GM19468 (cell line): ENCODE measurements around the gene ATF7IP2.
A peak's percentile ranks its signal among the peaks of the same experiment; 100 is the strongest.
"Not testable (repeated sequence)": the region's sequence is repeated elsewhere in the genome, so short reads cannot be mapped to it uniquely, and the experiment has no call there.

Experiments
- ATAC-seq: cut with Tn5 transposase; IDR thresholded peaks from one replicate; pipeline ENCODE4 v1.9.1; 2021; ENCODE audit warnings: mild to moderate bottlenecking, moderate library complexity, moderate number of reproducible peaks; ENCODE audit not compliant: unreplicated experiment; ENCODE audit errors: extremely low read depth

Gene ATF7IP2, protein sequence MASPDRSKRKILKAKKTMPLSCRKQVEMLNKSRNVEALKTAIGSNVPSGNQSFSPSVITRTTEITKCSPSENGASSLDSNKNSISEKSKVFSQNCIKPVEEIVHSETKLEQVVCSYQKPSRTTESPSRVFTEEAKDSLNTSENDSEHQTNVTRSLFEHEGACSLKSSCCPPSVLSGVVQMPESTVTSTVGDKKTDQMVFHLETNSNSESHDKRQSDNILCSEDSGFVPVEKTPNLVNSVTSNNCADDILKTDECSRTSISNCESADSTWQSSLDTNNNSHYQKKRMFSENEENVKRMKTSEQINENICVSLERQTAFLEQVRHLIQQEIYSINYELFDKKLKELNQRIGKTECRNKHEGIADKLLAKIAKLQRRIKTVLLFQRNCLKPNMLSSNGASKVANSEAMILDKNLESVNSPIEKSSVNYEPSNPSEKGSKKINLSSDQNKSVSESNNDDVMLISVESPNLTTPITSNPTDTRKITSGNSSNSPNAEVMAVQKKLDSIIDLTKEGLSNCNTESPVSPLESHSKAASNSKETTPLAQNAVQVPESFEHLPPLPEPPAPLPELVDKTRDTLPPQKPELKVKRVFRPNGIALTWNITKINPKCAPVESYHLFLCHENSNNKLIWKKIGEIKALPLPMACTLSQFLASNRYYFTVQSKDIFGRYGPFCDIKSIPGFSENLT

GRCh38 chr16:10385725-10386516, at the start of gene ATF7IP2:
TSS of gene ATF7IP2 (plus strand) at chr16:10386061. CDS start at chr16:10430621, 44,560 bp downstream.
- ATAC-seq, result peak; percentile 76

GRCh38 chr16:10338426-10338825, 47.4 kb upstream of the ATF7IP2 start:
- no peak for ATAC-seq

- ATAC-seq, result no peak
Measured at GRCh38 chr16:10339777-10340732, 45.8 kb upstream of the ATF7IP2 start.

DNA sequence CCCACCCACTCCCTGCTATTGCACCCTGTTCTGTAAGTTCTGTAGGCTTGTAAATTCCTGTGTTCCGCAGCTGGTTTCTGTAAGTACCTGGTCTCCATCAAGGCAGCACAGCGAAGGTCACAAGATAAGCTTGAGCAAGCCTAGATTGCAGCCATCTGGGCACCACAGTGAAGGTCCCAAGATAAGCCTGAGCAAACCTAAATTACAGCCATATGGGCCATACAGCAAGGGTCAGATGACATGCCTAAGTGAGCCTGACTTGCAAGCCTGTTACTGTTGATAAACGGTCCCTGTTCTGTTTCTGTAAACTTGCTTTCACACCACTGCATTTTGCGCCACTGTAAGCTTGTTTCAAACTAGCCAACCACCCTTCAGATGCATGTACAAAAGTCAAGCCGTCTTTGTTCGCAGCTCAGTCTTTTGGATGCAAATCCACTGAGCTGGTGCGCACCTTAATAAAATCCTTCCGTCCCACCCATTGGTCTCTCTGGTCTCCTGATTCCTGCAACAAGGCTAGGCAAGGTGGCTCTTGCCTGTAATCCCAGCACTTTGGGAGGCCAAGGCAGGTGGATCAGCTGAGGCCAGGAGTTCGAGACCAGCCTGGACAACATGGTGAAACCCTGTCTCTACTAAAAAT, 42.6 kb upstream of the ATF7IP2 start:
- no peak for ATAC-seq

DNA sequence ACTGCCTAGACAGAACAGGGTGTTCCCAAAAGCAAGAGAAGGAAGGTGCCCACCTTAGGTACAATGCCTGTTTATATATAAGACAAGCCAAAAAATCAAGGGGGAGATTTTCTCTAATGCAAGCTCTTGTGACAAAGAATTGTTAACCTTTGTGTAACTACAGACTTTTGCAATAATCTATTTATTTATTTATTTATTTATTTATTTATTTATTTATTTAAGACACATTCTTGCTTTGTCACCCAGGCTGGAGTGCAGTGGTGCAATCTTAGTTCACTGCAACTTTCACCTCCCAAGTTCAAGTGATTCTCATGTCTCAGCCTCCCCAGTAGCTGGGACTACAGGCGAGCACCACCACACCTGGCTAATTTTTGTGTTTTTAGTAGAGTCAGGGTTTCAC, 41.2 kb upstream of the ATF7IP2 start:
- ATAC-seq, result not testable (repeated sequence)

DNA sequence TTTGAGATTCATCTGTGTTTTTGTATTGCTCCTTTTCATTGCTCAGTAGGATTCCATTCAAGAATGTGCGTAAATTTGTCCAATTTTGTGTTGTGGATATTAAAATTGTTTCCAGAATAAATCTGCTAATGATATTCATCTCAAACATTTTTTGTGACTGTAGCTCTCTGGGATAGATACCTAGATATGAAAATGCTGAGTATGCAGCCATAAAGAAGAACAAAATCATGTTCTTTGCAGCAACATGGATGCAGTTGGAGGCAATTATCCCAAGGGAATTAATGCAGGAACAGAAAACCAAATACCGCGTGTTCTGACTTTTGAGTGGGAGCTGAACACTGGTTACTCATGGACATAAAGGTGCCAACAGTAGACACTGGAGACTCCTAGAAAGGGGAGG, 40.2 kb upstream of the ATF7IP2 start:
- no peak for ATAC-seq

DNA sequence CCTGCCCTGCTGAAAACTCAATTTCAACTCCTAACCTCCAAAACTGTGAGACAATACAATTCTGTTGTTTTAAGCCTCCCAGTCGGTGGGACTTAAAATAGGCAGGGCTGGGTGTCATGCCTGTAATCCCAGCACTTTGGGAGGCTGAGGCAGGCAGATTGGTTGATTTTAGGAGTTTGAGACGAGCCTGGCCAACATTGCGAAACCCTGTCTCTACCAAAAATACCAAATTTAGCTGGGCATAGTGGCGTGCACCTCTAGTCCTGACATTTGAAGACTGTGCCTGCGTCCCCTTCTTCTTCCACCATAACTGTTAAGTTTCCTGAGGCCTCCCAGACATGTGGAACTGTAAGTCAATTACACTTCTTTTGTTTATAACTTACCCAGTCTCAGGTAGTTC, 36.0 kb upstream of the ATF7IP2 start:
- no peak for ATAC-seq

DNA sequence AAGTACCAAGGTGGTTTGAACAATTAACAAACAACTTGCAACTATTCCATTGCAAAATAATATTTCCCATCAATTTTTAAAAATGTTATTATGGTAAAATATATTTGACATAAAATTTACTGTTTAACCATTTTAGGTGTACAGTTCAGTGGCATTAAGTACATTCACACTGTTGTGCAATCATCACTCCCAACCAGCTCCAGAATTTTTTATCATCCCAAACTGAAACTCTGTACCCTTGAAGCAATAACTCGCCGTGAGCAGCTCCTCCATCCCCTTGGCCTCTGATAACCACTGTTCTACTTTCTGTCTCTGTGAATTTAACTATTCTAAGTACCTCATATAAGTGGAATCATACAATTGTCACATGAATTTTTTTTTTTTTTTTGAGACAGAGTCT, 33.6 kb upstream of the ATF7IP2 start:
- no peak for ATAC-seq

- ATAC-seq, result no peak
Measured at GRCh38 chr16:10355589-10355988, 30.3 kb upstream of the ATF7IP2 start.

DNA sequence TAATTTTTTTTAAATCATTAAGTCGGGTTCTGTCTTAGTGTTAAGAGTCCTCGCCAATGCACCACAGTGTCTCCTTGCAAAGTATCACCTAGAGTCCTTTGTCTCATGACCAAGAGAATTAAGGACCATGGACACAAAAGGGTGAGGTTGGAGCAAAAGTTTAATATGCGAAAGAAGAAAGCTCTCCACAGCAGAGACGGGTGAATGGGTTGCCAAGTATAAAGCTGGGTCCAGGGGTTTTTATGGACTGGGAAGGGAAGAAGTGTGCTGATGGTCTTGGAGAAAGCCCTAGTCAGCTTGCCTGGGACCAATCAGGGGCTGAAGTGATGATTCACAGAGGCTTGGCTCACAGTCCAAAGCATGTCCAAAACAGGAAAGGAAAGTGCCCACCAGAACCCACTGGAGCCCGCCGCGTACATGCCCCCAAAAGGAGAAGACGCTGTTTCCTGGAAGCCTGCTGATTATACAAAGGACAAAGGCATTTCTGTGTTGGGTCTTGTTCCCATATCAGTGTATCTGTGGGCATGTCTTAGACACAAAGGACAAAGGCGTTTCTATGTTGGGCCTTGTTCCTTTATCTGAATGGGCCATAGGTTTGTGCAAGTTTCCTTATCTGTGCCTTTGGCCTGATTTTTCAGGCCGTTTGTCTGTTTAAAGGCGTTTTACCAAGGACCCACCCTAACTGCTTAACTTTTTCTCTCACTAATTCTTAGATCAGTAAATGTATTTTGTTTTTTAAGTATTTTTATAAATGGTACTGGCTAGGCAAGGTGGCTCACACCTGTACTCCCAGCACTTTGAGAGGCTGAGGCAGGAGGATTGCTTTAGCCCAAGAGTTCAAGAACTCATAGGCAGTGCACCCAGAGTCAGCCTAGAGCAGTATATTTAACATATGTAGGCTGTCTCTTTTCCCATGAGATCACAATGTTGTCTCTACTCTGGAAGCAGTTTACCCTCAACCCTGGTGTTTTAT, 28.7 kb upstream of the ATF7IP2 start:
- no peak for ATAC-seq

GRCh38 chr16:10361747-10362076, 24.1 kb upstream of the ATF7IP2 start:
- ATAC-seq, result not testable (repeated sequence)

DNA sequence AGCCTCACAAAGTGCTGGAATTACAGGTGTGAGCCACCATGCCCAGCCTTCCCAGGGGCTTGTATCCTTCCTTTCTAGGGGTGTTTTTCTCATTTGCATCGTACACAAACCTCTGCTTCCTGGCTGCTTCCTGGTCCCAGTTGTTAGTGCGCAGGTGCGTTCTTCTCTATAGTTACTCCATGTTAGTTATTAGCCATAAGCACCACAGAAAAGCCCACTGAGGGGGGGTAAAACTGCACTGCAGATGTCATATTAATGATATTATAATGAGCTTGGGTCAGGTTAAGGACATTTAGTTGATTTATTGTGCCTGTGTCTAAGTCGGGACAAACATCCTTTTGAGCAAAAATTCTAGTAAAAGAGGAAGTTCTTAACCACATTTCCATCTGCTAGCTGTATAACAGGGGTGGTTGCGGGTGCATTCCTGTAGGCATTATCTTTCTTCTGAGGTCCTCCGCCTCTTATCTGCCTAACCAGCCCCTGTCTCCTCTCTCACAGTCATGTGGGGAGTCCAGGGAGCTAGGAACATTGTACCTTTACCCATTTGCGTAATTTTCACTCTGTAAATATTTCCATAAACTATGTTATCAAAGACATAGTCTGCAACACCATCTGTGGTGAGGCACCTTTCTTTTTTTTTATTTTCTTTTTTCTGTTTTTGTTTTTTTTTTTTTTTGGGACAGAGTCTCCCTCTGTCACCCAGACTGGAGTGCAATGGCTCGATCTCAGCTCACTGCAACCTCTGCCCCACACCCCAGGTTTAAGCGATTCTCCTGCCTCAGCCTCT, 23.6 kb upstream of the ATF7IP2 start:
- ATAC-seq, result no peak

GRCh38 chr16:10362864-10363197, 23.0 kb upstream of the ATF7IP2 start:
- not testable (repeated sequence) for ATAC-seq

GRCh38 chr16:10366619-10367018, 19.2 kb upstream of the ATF7IP2 start:
- not testable (repeated sequence) for ATAC-seq

DNA sequence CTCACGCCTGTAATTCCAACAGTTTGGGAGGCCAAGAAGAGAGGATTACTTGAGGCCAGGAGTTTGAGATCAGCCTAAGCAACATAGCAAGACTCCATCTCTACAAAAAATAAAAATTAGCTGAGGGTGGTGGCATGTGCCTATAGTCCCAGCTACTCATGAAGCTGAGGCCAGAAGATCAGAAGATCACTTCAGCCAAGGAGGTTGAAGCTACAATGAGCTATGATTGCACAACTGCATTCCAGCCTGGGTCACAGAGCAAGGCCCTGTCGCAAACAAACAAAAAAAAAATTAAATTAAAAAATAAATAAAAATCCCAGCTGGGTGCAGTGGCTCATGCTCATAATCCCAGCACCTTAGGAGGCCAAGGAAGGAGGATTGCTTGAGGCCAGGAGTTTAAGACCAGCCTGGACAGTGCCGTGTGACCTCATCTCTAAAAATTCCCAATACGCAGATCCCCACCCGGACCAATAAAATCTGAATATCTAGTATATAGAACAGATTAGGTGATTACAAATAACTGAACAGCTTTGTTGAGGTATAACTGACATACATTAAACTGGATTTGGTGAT, 18.2 kb upstream of the ATF7IP2 start:
- ATAC-seq, result no peak

DNA sequence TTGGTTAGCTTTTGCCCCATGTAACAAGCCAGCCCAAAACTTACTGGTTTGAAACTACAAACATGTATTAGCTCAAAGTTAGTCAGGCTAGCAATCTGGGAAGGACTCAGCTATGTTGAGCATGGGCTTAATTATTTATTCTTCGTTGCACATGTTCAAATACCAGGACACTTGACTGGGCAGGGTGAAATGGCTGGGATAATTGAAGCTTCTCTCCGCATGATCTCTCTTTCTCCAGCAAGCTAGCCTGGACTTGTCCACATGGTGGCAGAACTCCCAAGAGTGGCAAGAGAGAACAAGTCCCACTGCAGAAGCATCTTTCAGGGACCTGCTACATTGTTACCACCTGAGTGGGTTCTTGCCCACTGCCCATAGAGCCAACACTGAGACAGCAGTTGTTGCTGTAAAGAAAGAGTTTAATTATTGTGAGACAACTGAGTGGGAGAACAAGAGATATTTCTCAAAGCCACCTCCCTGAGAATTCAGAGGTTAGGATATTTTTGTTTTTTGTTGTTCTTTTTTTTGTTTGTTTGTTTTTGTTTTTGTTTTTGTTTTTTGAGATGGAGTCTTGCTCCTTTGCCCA, 16.8 kb upstream of the ATF7IP2 start:
- no peak for ATAC-seq
